ENCODE results near the gene SNRPN. TPM values are rescaled to one million over a fixed set of nuclear protein-coding genes. Genes with fewer than 3 reads are reported as not detected.
A peak's percentile ranks its signal among the peaks of the same experiment; 100 is the strongest.

Gene SNRPN
- total RNA-seq (2021; ENCODE audit: unreplicated experiment) (2.0 TPM), Bru-seq, nascent RNA (percentile 3 among the genes with signal in this experiment), BruChase-seq, experiment 1, labeled RNA remaining after a 6-hour chase (percentile 4 among the genes with signal in this experiment), BruChase-seq, experiment 2, labeled RNA remaining after a 2-hour chase (percentile 0 among the genes with signal in this experiment)
- polyA plus RNA-seq (2012) = not detected in 2 replicates
- long read RNA-seq = 0 reads

GRCh38 chr15:24954783-24955530 lies at the start of gene SNRPN, which contains the start of gene SNURF:
Gene SNRPN (plus strand): TSS chr15:24954987. CDS start chr15:24974454, 19,467 bp downstream.
Gene SNURF (plus strand): TSS chr15:24954987. CDS start chr15:24955049, 62 bp downstream.
- Histone ChIP-seq H3K9me2 (ENCODE audit: insufficient read depth) (no peaks in the 10 kb centered on the region), H3K4me2 (ENCODE audit: low read length) (no peak within 1 kb of the TSS), H3K36me3 (ENCODE audit: control insufficient read depth in 1 of 2, insufficient read depth in 2 of 2, low read length in 2 of 2) (no peaks in the 10 kb centered on the region), H3K27ac (ENCODE audit: low read depth, low read length) (no peak within 1 kb of the TSS), H3K4me3 (replicated peaks in 1 of 2; ENCODE audit: low read depth in 1 of 2, low read length in 2 of 2) (no peak within 1 kb of the TSS), H3K79me2 (ENCODE audit: insufficient read depth, low read length) (no peaks in the 10 kb centered on the region), H3K27me3 (ENCODE audit: insufficient read depth, low read length) (no peaks in the 10 kb centered on the region), H3K9ac (ENCODE audit: low read length) (no peak within 1 kb of the TSS), H3K4me1 (ENCODE audit: control insufficient read depth in 1 of 2, insufficient read depth in 2 of 2, low read length in 2 of 2) (no peaks in the 10 kb centered on the region), H4K20me1 (ENCODE audit: insufficient read depth) (no peaks in the 10 kb centered on the region), H3K9me3 (ENCODE audit: control insufficient read depth in 1 of 2, insufficient read depth in 1 of 2, low read depth in 1 of 2, low read length in 2 of 2) (peaks cover 0 to 15% of the 10 kb centered on the region in 2 experiments; a peak in 3 of 4 replicates), H2AFZ (ENCODE audit: low read depth, low read length, poor library complexity, severe bottlenecking) (no peak within 1 kb of the TSS)
- ChIA-PET RAD21 (ENCODE audit: low non-redundant PET in 1 of 2, low total read pairs in 2 of 2, uncharacterized antibody in 2 of 2, unreplicated experiment in 2 of 2) (no interaction called here), CTCF (no interaction called here), POLR2A (no interaction called here)
- TF ChIP-seq ZBTB33 (IDR thresholded peaks at IDR 0.05; ENCODE audit: extremely low read depth, insufficient replicate concordance, low read length) (no peak), ELF1 (IDR thresholded peaks at IDR 0.05; ENCODE audit: borderline replicate concordance, low read depth) (no peak), CBX3 (IDR thresholded peaks at IDR 0.05; ENCODE audit: low read depth) (no peak)
- intact Hi-C loops (cut with micrococcal nuclease) = no loop called here
- DNase-seq (ENCODE audit: low read depth, low spot score) (no peak), ATAC-seq (no peak)
- BruUV-seq (replicated peaks) = no TSS peak
